ENCODE data around the gene MSI1. TPM values are rescaled to one million over a fixed set of nuclear protein-coding genes. Genes with fewer than 3 reads are reported as not detected.

MSI1 gene
- total RNA-seq: not detected

DNA sequence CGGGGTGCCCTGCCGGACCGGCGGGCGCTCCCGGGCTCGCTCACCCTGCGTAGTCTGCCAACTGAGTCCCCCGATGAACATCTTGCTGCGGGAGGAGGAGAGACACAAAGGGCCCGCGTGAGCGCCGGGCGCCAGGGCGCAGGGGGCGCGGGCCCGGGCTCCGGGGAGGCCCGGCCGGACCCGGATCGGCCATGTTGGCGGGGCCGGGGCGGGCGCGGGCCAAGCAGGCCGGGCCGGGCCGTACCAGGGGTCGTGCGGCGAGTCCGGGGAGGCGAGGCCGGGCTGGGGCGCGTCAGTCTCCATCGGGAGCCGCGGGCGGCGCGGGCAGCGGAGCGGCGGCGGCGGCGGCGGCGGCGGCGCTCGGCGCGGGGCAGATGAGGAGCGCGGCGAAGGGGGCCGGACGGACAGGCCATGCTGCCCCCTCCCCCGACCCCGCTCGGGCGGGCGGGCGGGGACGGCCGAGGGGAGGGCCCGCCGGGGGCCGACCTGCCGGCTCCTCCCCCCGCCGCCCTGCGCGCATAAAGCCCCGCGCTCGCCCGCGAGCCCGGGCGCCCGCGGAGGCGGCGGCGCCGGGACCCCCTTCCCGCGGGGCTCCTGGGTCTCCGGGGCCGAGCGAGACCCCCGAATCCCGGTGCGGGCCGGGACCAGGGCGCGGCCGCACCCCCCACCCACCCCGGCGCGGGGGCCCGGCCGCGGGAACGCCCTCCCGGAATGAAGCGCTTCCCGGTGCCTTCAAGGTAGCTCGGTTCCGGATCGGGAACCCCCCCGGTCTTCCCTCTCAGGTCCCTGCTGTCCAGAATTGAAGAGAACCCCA, at the start of gene MSI1:
Gene MSI1 (minus strand): TSS at position 376 of the 814 bp plus-strand sequence. CDS start 73 bp downstream, at position 303.
- H3K4me1 ChIP-seq (ENCODE audit: insufficient read depth, low read length): no peaks in the 10 kb centered on the region
- no peak within 1 kb of the TSS for H3K4me3 ChIP-seq (ENCODE audit: low read length)
- H3K27me3 ChIP-seq (ENCODE audit: insufficient read depth, low read length): peaks cover 57% of the 10 kb centered on the region
- no peaks in the 10 kb centered on the region for H3K9me3 ChIP-seq (ENCODE audit: low read depth, low read length)

GRCh38 chr12:120417917-120418580, 49.1 kb upstream of the MSI1 start:
- H3K27me3 ChIP-seq (ENCODE audit: insufficient read depth, low read length): no peaks in the 10 kb centered on the region
- no peaks in the 10 kb centered on the region for H3K9me3 ChIP-seq (ENCODE audit: low read depth, low read length)
- no peaks in the 10 kb centered on the region for H3K4me1 ChIP-seq (ENCODE audit: insufficient read depth, low read length)
- H3K4me3 ChIP-seq (ENCODE audit: low read length): no peak overlapping the region

- no peaks in the 10 kb centered on the region for H3K27me3 ChIP-seq (ENCODE audit: insufficient read depth, low read length)
- H3K9me3 ChIP-seq (ENCODE audit: low read depth, low read length): no peaks in the 10 kb centered on the region
- no peaks in the 10 kb centered on the region for H3K4me1 ChIP-seq (ENCODE audit: insufficient read depth, low read length)
- no peak overlapping the region for H3K4me3 ChIP-seq (ENCODE audit: low read length)
These were observed 47.7 kb upstream of the MSI1 start for GRCh38 chr12:120416490-120417216.

DNA sequence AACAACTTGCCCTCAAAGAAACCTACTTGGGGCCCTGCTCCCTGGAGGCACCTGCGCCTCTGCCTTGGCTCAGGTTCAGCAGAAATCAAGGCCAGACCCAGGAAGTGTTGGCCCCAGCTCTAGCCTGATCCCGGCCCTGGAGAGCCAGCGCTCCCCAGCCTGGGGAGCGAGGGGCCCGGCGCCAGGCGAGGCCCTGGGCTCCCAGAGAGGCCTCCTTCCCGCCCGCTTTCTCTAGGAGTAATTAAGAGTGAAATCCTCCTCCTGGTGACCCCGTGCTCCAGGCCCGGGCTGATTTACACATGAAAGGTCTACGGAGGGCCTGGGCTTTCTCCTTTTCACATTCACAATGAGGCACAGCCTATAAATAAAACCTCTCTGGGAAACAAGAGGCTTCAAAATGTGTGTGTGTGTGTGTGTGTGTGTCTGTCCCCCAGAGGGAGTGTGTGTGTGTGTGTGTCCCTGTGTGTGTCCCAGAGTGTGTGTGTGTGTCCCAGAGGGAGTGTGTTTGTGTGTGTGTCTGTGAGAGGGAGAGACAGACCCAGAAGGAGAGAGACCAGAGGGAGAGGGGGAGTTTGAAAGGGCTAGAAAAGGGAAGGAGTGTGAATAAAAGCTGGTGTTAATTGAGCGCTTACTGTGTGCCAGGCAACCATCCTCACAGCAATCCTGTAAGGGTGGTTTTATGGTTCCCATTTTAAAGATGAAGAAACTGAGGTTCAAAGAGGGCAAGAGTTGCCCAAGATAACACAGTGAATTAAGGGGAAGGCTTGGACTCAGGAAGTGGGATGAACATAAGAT, 45.1 kb upstream of the MSI1 start:
- no peaks in the 10 kb centered on the region for H3K4me1 ChIP-seq (ENCODE audit: insufficient read depth, low read length)
- H3K9me3 ChIP-seq (ENCODE audit: low read depth, low read length): no peaks in the 10 kb centered on the region
- no peaks in the 10 kb centered on the region for H3K27me3 ChIP-seq (ENCODE audit: insufficient read depth, low read length)
- H3K4me3 ChIP-seq (ENCODE audit: low read length): no peak overlapping the region

- Histone ChIP-seq H3K4me3 (ENCODE audit: low read length) (no peak overlapping the region), H3K27me3 (ENCODE audit: insufficient read depth, low read length) (no peaks in the 10 kb centered on the region), H3K4me1 (ENCODE audit: insufficient read depth, low read length) (no peaks in the 10 kb centered on the region), H3K9me3 (ENCODE audit: low read depth, low read length) (no peaks in the 10 kb centered on the region)
These were observed 43.5 kb upstream of the MSI1 start for GRCh38 chr12:120412421-120412820.

- H3K27me3 ChIP-seq (ENCODE audit: insufficient read depth, low read length): no peaks in the 10 kb centered on the region
- no peak overlapping the region for H3K4me3 ChIP-seq (ENCODE audit: low read length)
- no peaks in the 10 kb centered on the region for H3K4me1 ChIP-seq (ENCODE audit: insufficient read depth, low read length)
- H3K9me3 ChIP-seq (ENCODE audit: low read depth, low read length): no peaks in the 10 kb centered on the region
These were observed 39.8 kb upstream of the MSI1 start for GRCh38 chr12:120408771-120409170.

- Histone ChIP-seq H3K9me3 (ENCODE audit: low read depth, low read length) (no peaks in the 10 kb centered on the region), H3K27me3 (ENCODE audit: insufficient read depth, low read length) (no peaks in the 10 kb centered on the region), H3K4me1 (ENCODE audit: insufficient read depth, low read length) (no peaks in the 10 kb centered on the region), H3K4me3 (ENCODE audit: low read length) (no peak overlapping the region)
These were observed 37.6 kb upstream of the MSI1 start for GRCh38 chr12:120406553-120406952.

- Histone ChIP-seq H3K27me3 (ENCODE audit: insufficient read depth, low read length) (no peaks in the 10 kb centered on the region), H3K4me1 (ENCODE audit: insufficient read depth, low read length) (no peaks in the 10 kb centered on the region), H3K9me3 (ENCODE audit: low read depth, low read length) (no peaks in the 10 kb centered on the region), H3K4me3 (ENCODE audit: low read length) (no peak overlapping the region)
These were observed 37.1 kb upstream of the MSI1 start for GRCh38 chr12:120406069-120406468.

GRCh38 chr12:120404271-120404670, 35.3 kb upstream of the MSI1 start:
- Histone ChIP-seq H3K4me1 (ENCODE audit: insufficient read depth, low read length) (no peaks in the 10 kb centered on the region), H3K9me3 (ENCODE audit: low read depth, low read length) (no peaks in the 10 kb centered on the region), H3K27me3 (ENCODE audit: insufficient read depth, low read length) (no peaks in the 10 kb centered on the region), H3K4me3 (ENCODE audit: low read length) (no peak overlapping the region)

GRCh38 chr12:120403869-120404268, 34.9 kb upstream of the MSI1 start:
- H3K27me3 ChIP-seq (ENCODE audit: insufficient read depth, low read length): no peaks in the 10 kb centered on the region
- H3K4me3 ChIP-seq (ENCODE audit: low read length): no peak overlapping the region
- no peaks in the 10 kb centered on the region for H3K9me3 ChIP-seq (ENCODE audit: low read depth, low read length)
- no peaks in the 10 kb centered on the region for H3K4me1 ChIP-seq (ENCODE audit: insufficient read depth, low read length)

- Histone ChIP-seq H3K9me3 (ENCODE audit: low read depth, low read length) (no peaks in the 10 kb centered on the region), H3K4me3 (ENCODE audit: low read length) (no peak overlapping the region), H3K27me3 (ENCODE audit: insufficient read depth, low read length) (no peaks in the 10 kb centered on the region), H3K4me1 (ENCODE audit: insufficient read depth, low read length) (no peaks in the 10 kb centered on the region)
These were observed 33.3 kb upstream of the MSI1 start for GRCh38 chr12:120402217-120402616.

DNA sequence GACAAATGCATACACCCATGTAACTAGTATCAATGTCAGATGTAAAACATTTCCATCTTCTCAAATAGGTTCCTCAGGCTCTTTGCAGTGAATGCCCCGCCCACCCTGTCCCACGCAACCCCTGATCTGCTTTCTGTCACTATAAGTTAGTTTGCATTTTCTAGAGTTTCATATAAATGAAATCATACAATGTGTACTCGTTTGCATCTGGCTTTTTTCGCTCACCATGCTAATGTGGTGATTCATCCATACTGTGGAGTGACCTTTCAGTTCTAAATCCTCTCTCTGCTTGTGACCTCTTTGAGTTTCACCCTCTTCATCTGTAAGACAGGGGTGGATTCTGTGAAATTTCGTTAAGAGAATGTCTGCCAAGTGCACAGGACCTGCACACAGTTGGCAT, 30.6 kb upstream of the MSI1 start:
- Histone ChIP-seq H3K9me3 (ENCODE audit: low read depth, low read length) (no peaks in the 10 kb centered on the region), H3K4me1 (ENCODE audit: insufficient read depth, low read length) (no peaks in the 10 kb centered on the region), H3K27me3 (ENCODE audit: insufficient read depth, low read length) (peaks cover 3% of the 10 kb centered on the region), H3K4me3 (ENCODE audit: low read length) (no peak overlapping the region)

- no peaks in the 10 kb centered on the region for H3K9me3 ChIP-seq (ENCODE audit: low read depth, low read length)
- H3K27me3 ChIP-seq (ENCODE audit: insufficient read depth, low read length): peaks cover 3% of the 10 kb centered on the region
- H3K4me1 ChIP-seq (ENCODE audit: insufficient read depth, low read length): no peaks in the 10 kb centered on the region
- H3K4me3 ChIP-seq (ENCODE audit: low read length): no peak overlapping the region
These were observed 29.0 kb upstream of the MSI1 start for GRCh38 chr12:120397824-120398540.

All from mononuclear cell (primary cell).